ENCODE measurements around the gene ALK. TPM values are rescaled to one million over a fixed set of nuclear protein-coding genes. Genes with fewer than 3 reads are reported as not detected.

Gene ALK
- total RNA-seq, 2 donors from 2014 or later: 0.19 TPM; not detected in 1

- intact Hi-C loops (cut with DNase I): no loop called here
- Histone ChIP-seq H3K9ac (ENCODE audit: low read depth in 2 of 2, low read length in 2 of 2) (no peak overlapping the region), H3K4me1 (no peaks in the 10 kb centered on the region), H3K27me3 (no peaks in the 10 kb centered on the region), H3K36me3 (no peaks in the 10 kb centered on the region), H3K4me3 (no peak overlapping the region), H3K9me3 (no peaks in the 10 kb centered on the region), H3K27ac (no peak overlapping the region)
- no peak for DNase-seq
- TF ChIP-seq, protein P1, sequence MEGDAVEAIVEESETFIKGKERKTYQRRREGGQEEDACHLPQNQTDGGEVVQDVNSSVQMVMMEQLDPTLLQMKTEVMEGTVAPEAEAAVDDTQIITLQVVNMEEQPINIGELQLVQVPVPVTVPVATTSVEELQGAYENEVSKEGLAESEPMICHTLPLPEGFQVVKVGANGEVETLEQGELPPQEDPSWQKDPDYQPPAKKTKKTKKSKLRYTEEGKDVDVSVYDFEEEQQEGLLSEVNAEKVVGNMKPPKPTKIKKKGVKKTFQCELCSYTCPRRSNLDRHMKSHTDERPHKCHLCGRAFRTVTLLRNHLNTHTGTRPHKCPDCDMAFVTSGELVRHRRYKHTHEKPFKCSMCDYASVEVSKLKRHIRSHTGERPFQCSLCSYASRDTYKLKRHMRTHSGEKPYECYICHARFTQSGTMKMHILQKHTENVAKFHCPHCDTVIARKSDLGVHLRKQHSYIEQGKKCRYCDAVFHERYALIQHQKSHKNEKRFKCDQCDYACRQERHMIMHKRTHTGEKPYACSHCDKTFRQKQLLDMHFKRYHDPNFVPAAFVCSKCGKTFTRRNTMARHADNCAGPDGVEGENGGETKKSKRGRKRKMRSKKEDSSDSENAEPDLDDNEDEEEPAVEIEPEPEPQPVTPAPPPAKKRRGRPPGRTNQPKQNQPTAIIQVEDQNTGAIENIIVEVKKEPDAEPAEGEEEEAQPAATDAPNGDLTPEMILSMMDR (IDR thresholded peaks at IDR 0.05): no peak
Observed at GRCh38 chr2:29744976-29745375, 176.4 kb downstream of the ALK start.

- intact Hi-C loops (cut with DNase I): no loop called here
- H3K4me3 ChIP-seq: no peak overlapping the region
- DNase-seq: no peak
- H3K27ac ChIP-seq: no peak overlapping the region
- H3K36me3 ChIP-seq: no peaks in the 10 kb centered on the region
- TF ChIP-seq, protein P1 (IDR thresholded peaks at IDR 0.05): no peak
- H3K27me3 ChIP-seq: no peaks in the 10 kb centered on the region
- H3K9me3 ChIP-seq: no peaks in the 10 kb centered on the region
- H3K9ac ChIP-seq (ENCODE audit: low read depth in 2 of 2, low read length in 2 of 2): no peak overlapping the region
- H3K4me1 ChIP-seq: no peaks in the 10 kb centered on the region
Observed at GRCh38 chr2:29743516-29743915, 177.9 kb downstream of the ALK start.

- Histone ChIP-seq H3K4me1 (no peaks in the 10 kb centered on the region), H3K4me3 (no peak overlapping the region), H3K27me3 (no peaks in the 10 kb centered on the region), H3K27ac (no peak overlapping the region), H3K9ac (ENCODE audit: low read depth in 2 of 2, low read length in 2 of 2) (no peak overlapping the region), H3K9me3 (no peaks in the 10 kb centered on the region), H3K36me3 (no peaks in the 10 kb centered on the region)
- intact Hi-C loops (cut with DNase I): no loop called here
- DNase-seq: no peak
- TF ChIP-seq, protein P1 (IDR thresholded peaks at IDR 0.05): no peak
Observed at GRCh38 chr2:29742656-29743055, 178.7 kb downstream of the ALK start.

DNA sequence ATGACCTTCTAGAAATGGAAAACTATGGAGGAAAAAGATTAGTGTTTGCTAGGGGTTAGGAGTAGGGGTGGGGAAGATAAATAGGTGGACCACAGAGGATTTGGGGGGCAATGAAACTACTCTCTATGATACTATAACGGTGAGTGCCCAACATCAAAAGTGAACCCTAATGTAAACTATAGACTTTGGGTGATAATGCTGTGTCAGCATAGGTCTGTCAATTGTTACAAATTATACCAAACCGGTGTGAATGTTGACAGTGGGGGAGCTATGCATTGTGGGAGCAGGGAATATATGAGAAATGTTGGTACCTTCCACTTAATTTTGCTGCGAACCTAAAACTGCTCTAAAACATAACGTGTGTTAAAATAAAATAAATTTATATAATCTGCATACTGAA, 180.3 kb downstream of the ALK start:
- Histone ChIP-seq H3K27ac (no peak overlapping the region), H3K36me3 (no peaks in the 10 kb centered on the region), H3K9ac (ENCODE audit: low read depth in 2 of 2, low read length in 2 of 2) (no peak overlapping the region), H3K4me1 (no peaks in the 10 kb centered on the region), H3K4me3 (no peak overlapping the region), H3K9me3 (no peaks in the 10 kb centered on the region), H3K27me3 (no peaks in the 10 kb centered on the region)
- TF ChIP-seq, protein P1 (IDR thresholded peaks at IDR 0.05): no peak
- no peak for DNase-seq
- intact Hi-C loops (cut with DNase I): no loop called here

- no peaks in the 10 kb centered on the region for H3K27me3 ChIP-seq
- intact Hi-C loops (cut with DNase I): no loop called here
- no peak overlapping the region for H3K4me3 ChIP-seq
- no peaks in the 10 kb centered on the region for H3K36me3 ChIP-seq
- no peak for DNase-seq
- H3K9me3 ChIP-seq: no peaks in the 10 kb centered on the region
- no peak overlapping the region for H3K9ac ChIP-seq (ENCODE audit: low read depth in 2 of 2, low read length in 2 of 2)
- H3K27ac ChIP-seq: no peak overlapping the region
- H3K4me1 ChIP-seq: no peaks in the 10 kb centered on the region
- TF ChIP-seq, protein P1 (IDR thresholded peaks at IDR 0.05): no peak
Observed at GRCh38 chr2:29733965-29734364, 187.4 kb downstream of the ALK start.

DNA sequence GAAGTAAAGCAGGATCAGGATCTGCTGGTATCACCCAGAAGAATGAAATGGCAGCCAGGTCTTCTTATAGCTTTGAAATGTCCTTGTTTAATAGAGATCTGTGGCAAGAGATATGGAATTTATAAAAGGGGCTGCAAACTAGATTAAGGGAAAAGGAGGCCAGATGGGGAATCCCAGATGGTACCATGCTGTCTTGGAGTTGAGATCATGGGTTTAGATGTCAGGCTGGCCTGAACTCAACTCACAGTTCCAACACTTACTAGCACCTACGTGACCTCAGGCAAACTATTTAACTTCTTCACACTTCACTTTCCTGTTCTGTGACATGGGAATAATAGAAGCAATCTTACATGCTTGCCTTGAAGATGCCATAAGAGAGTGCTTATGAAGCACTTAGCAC, 188.2 kb downstream of the ALK start:
- TF ChIP-seq, protein P1 (IDR thresholded peaks at IDR 0.05): no peak
- intact Hi-C loops (cut with DNase I): no loop called here

More for the DNA sequence above, 188.2 kb downstream of the ALK start:
- Histone ChIP-seq H3K4me1 (no peaks in the 10 kb centered on the region), H3K9me3 (no peaks in the 10 kb centered on the region), H3K9ac (ENCODE audit: low read depth in 2 of 2, low read length in 2 of 2) (no peak overlapping the region), H3K27ac (no peak overlapping the region), H3K27me3 (no peaks in the 10 kb centered on the region), H3K4me3 (no peak overlapping the region), H3K36me3 (no peaks in the 10 kb centered on the region)
- DNase-seq: no peak

Data from colonic mucosa (tissue), 4 donors.